ENCODE results near the gene DGCR6L.
"Not testable (repeated sequence)": the region's sequence is repeated elsewhere in the genome, so short reads cannot be mapped to it uniquely, and the experiment has no call there.

DNA sequence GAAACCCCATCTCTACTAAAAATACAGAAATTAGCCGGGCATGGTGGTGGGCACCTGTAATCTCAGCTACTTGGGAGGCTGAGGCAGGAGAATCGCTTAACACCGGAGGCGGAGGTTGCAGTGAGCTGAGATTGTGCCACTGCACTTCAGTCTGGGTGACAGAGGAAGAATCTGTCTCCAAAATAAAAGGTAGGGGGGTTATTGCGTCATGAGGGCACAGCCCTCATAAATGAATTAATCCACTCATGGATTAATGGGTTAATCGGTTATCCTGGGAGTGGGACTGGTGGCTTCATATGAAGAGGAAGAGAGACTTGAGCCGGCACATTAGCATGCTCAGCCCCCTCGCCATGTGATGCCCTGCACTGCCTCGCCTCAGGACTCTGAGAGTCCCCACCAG lies 49.0 kb upstream of the DGCR6L start:
- TF ChIP-seq CTCF (IDR thresholded peaks at IDR 0.05; ENCODE audit: low read depth, low read length, poor library complexity, severe bottlenecking); EZH2phosphoT487 (IDR thresholded peaks at IDR 0.05; ENCODE audit: borderline replicate concordance, low read length): not testable (repeated sequence)

Data from DOHH2 (cell line).